ENCODE measurements around the gene DCAF11. TPM values are rescaled to one million over a fixed set of nuclear protein-coding genes. Genes with fewer than 3 reads are reported as not detected.

DCAF11 gene
- total and polyA plus RNA-seq, 2 of the 13 experiments (the other 11 are each of a cell fraction or from before 2014, with no cell fraction given), result 150 to 257 TPM

DNA sequence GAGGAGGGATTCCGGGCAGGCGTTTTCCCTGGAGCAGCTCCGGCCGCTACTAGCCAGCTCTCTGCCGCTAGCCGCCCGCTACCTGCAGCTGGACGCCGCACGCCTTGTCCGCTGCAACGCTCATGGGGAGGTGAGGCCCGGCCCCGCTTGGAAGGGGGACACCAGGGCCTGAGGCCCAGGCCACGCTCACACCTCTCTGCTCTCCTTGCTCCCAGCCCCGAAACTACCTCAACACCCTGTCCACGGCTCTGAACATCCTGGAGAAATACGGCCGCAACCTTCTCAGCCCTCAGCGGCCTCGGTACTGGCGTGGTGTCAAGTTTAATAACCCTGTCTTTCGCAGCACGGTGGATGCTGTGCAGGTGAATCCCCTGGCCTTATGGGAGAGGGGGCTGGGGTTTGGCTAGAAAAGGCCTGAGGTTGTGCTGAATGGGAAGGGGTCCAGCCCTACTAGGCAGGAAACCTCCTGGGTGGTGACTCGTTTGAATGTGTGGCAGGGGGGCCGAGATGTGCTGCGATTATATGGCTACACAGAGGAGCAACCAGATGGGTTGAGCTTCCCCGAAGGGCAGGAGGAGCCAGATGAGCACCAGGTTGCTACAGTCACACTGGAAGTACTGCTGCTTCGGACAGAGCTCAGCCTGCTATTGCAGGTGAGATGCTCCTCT, 33.3 kb downstream of the DCAF11 start (continued):
- TF ChIP-seq, protein P1, sequence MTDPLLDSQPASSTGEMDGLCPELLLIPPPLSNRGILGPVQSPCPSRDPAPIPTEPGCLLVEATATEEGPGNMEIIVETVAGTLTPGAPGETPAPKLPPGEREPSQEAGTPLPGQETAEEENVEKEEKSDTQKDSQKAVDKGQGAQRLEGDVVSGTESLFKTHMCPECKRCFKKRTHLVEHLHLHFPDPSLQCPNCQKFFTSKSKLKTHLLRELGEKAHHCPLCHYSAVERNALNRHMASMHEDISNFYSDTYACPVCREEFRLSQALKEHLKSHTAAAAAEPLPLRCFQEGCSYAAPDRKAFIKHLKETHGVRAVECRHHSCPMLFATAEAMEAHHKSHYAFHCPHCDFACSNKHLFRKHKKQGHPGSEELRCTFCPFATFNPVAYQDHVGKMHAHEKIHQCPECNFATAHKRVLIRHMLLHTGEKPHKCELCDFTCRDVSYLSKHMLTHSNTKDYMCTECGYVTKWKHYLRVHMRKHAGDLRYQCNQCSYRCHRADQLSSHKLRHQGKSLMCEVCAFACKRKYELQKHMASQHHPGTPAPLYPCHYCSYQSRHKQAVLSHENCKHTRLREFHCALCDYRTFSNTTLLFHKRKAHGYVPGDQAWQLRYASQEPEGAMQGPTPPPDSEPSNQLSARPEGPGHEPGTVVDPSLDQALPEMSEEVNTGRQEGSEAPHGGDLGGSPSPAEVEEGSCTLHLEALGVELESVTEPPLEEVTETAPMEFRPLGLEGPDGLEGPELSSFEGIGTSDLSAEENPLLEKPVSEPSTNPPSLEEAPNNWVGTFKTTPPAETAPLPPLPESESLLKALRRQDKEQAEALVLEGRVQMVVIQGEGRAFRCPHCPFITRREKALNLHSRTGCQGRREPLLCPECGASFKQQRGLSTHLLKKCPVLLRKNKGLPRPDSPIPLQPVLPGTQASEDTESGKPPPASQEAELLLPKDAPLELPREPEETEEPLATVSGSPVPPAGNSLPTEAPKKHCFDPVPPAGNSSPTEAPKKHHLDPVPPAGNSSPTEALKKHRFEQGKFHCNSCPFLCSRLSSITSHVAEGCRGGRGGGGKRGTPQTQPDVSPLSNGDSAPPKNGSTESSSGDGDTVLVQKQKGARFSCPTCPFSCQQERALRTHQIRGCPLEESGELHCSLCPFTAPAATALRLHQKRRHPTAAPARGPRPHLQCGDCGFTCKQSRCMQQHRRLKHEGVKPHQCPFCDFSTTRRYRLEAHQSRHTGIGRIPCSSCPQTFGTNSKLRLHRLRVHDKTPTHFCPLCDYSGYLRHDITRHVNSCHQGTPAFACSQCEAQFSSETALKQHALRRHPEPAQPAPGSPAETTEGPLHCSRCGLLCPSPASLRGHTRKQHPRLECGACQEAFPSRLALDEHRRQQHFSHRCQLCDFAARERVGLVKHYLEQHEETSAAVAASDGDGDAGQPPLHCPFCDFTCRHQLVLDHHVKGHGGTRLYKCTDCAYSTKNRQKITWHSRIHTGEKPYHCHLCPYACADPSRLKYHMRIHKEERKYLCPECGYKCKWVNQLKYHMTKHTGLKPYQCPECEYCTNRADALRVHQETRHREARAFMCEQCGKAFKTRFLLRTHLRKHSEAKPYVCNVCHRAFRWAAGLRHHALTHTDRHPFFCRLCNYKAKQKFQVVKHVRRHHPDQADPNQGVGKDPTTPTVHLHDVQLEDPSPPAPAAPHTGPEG (CRISPR knock-in tag; IDR thresholded peaks at IDR 0.05), result peak; percentile 38; the same call in 1 of the 2 replicates
- TF ChIP-seq ZNF292 (CRISPR knock-in tag; IDR thresholded peaks at IDR 0.05; ENCODE audit: borderline replicate concordance, low read depth) (peak; percentile 48; the same call in 1 of the 2 replicates), AKAP8 (CRISPR knock-in tag; IDR thresholded peaks at IDR 0.05) (no peak), RAD51 (IDR thresholded peaks at IDR 0.05; ENCODE audit: borderline replicate concordance) (no peak), MBNL3 (CRISPR knock-in tag; conservative IDR thresholded peaks at IDR 0.05) (no peak), YEATS2 (CRISPR knock-in tag; IDR thresholded peaks at IDR 0.05; ENCODE audit: borderline replicate concordance) (no peak), SP4 (CRISPR knock-in tag; IDR thresholded peaks at IDR 0.05) (no peak), PHB2 (IDR thresholded peaks at IDR 0.05; ENCODE audit: partially characterized antibody) (no peak), CBX5 (CRISPR knock-in tag; IDR thresholded peaks at IDR 0.05; ENCODE audit: borderline replicate concordance) (peak; percentile 21; the same call in 1 of the 2 replicates), MXD4 (CRISPR knock-in tag; IDR thresholded peaks at IDR 0.05) (0 out of 2 replicates have a peak, but pooled peaks have one; percentile 20), JUN (CRISPR knock-in tag; IDR thresholded peaks at IDR 0.05) (no peak; the same call in 1 of the 2 replicates), ZNF350 (CRISPR knock-in tag; IDR thresholded peaks at IDR 0.05; ENCODE audit: borderline replicate concordance, low read depth) (no peak), FOXA1 (IDR thresholded peaks at IDR 0.05) (no peak), FOXA1 (CRISPR knock-in tag; IDR thresholded peaks at IDR 0.05) (no peak), ZNF160 (CRISPR knock-in tag; IDR thresholded peaks at IDR 0.05) (0 out of 2 replicates have a peak, but pooled peaks have one; percentile 73), ZNF570 (CRISPR knock-in tag; IDR thresholded peaks at IDR 0.05; ENCODE audit: borderline replicate concordance) (0 out of 2 replicates have a peak, but pooled peaks have one; percentile 83), ZNF761 (CRISPR knock-in tag; conservative IDR thresholded peaks at IDR 0.05) (peak; percentile 75; the same call in 1 of the 2 replicates), ZBTB38 (CRISPR knock-in tag; IDR thresholded peaks at IDR 0.05) (peak; percentile 19; the same call in 1 of the 2 replicates), MZF1 (CRISPR knock-in tag; IDR thresholded peaks at IDR 0.05; ENCODE audit: borderline replicate concordance) (peak; percentile 97), KDM3A (CRISPR knock-in tag; IDR thresholded peaks at IDR 0.05; ENCODE audit: low read depth) (no peak), NRL (CRISPR knock-in tag; IDR thresholded peaks at IDR 0.05; ENCODE audit: borderline replicate concordance) (no peak), DPF2 (CRISPR knock-in tag; IDR thresholded peaks at IDR 0.05; ENCODE audit: borderline replicate concordance, low read depth) (peak; percentile 34; the same call in 1 of the 2 replicates), NKX3-1 (CRISPR knock-in tag; IDR thresholded peaks at IDR 0.05) (0 out of 2 replicates have a peak, but pooled peaks have one; percentile 47), NFYB (CRISPR knock-in tag; IDR thresholded peaks at IDR 0.05) (0 out of 2 replicates have a peak, but pooled peaks have one; percentile 4), MED13 (CRISPR knock-in tag; IDR thresholded peaks at IDR 0.05) (peak; percentile 91; the same call in 1 of the 2 replicates), ZNF431 (CRISPR knock-in tag; IDR thresholded peaks at IDR 0.05; ENCODE audit: borderline replicate concordance, low read depth) (no peak), POLR2AphosphoS2 (IDR thresholded peaks at IDR 0.05; ENCODE audit: low read depth, low read length) (no peak)
